Right atrium auricular region (tissue), 2 donors: ENCODE results near the gene UTRN. TPM values are rescaled to one million over a fixed set of nuclear protein-coding genes. Genes with fewer than 3 reads are reported as not detected.

Source experiments
- DNase-seq: peaks from one replicate; pipeline ENCODE4 v3.0.0-alpha.2; 2019; ENCODE audit warnings: low spot score
- H3K27ac ChIP-seq, 2 donors: fragments of 200-600 bp; sonication (generic); 1 replicate in 1 of 2; 2 replicates in 1 of 2; pipeline ENCODE4 v1.5.1; 2016 to 2019
- H3K27me3 ChIP-seq, 2 donors: fragments of 200-600 bp; sonication (generic); one replicate each; pipeline versions ENCODE4 v1.5.1 to v1.6.0; 2017 to 2019
- H3K36me3 ChIP-seq: fragments of 200-600 bp; sonication (generic); one replicate; pipeline ENCODE4 v1.5.1; 2016
- H3K4me1 ChIP-seq, 2 donors: fragments of 200-600 bp; sonication (generic); one replicate each; pipeline versions ENCODE4 v1.5.1 to v1.6.0; 2017 to 2019
- H3K4me3 ChIP-seq, 2 donors: fragments of 200-600 bp; sonication (generic); 1 replicate in 1 of 2; 2 replicates in 1 of 2; pipeline ENCODE4 v1.5.1; 2017 to 2019; ENCODE audit warnings: mild to moderate bottlenecking in 1 of 2, moderate library complexity in 1 of 2
- H3K9me3 ChIP-seq, 2 donors: fragments of 200-600 bp; sonication (generic); one replicate each; pipeline ENCODE4 v1.5.1; 2019
- total RNA-seq, 2 donors: library from RNA; depleted of rRNA; stranded (reverse); fragments of >200 nt; gene quantifications; one replicate each; pipeline ENCODE4 v1.1.0, GENCODE V29; 2016
- TF ChIP-seq, protein P1 (sequence below), 2 donors: fragments of 200-600 bp; sonication (generic); IDR thresholded peaks; one replicate each; pipeline ENCODE4 v1.5.1; 2019; ENCODE audit warnings: antibody characterized with exemption in 2 of 2

UTRN gene
- total RNA-seq: 10 to 100 TPM; 57.5 to 75.8 TPM

DNA sequence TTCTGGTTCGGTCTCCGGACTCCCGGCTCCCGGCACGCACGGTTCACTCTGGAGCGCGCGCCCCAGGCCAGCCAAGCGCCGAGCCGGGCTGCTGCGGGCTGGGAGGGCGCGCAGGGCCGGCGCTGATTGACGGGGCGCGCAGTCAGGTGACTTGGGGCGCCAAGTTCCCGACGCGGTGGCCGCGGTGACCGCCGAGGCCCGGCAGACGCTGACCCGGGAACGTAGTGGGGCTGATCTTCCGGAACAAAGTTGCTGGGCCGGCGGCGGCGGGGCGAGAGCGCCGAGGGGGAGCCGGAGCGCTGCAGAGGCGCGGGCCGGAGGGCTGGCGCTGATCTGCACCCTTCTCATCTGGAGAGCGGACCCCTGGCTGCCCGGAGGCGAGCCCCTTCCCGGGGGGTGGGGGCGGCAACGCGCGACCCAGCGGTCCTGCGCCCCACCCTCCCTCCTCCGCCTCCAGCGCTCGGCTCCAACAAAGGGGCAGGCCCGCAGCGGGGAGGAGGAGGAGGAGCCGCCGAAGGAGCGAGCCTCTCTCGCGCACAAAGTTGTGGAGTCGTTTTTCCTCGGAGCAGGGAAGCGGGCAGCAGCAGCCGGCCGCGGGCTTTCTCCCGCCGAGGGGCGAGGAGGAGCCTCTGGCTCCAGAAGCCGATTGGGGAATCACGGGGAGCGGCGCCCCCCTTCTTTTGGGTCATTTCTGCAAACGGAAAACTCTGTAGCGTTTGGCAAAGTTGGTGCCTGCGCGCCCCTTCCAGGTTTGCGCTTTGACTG, at the start of gene UTRN:
Gene UTRN (plus strand): TSS at position 553 of the 765 bp plus-strand sequence. CDS start 6,494 bp downstream, outside the sequence.
- H3K27ac ChIP-seq: peak within 1 kb of the TSS; percentile 94 to 98
- H3K27me3 ChIP-seq: no peaks in the 10 kb centered on the region
- H3K9me3 ChIP-seq: no peaks in the 10 kb centered on the region

DNA sequence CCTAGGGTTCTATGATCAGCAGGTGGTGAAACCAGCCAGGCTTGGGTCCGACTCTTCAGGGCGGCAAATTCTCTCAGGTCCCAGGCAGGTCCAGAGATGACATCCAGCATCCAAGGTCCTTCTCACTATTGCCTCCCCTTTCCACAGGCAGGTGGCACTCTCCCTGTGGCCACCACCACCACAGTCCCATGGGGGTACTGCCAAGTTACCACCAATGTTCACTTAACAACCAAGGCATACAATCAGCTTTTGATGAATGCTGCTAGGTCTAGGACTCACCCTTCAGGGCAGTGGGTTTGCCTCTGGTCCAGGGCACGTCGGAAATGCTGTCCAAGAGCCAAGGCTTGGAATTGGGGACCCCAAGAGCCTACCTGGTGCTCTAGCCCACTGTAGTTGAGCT, 40.4 kb upstream of the UTRN start:
- no peaks in the 10 kb centered on the region for H3K36me3 ChIP-seq
- no peak overlapping the region for H3K4me3 ChIP-seq
- TF ChIP-seq, protein P1, sequence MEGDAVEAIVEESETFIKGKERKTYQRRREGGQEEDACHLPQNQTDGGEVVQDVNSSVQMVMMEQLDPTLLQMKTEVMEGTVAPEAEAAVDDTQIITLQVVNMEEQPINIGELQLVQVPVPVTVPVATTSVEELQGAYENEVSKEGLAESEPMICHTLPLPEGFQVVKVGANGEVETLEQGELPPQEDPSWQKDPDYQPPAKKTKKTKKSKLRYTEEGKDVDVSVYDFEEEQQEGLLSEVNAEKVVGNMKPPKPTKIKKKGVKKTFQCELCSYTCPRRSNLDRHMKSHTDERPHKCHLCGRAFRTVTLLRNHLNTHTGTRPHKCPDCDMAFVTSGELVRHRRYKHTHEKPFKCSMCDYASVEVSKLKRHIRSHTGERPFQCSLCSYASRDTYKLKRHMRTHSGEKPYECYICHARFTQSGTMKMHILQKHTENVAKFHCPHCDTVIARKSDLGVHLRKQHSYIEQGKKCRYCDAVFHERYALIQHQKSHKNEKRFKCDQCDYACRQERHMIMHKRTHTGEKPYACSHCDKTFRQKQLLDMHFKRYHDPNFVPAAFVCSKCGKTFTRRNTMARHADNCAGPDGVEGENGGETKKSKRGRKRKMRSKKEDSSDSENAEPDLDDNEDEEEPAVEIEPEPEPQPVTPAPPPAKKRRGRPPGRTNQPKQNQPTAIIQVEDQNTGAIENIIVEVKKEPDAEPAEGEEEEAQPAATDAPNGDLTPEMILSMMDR (IDR thresholded peaks at IDR 0.05): no peak
- H3K27ac ChIP-seq: no peak overlapping the region
- H3K4me1 ChIP-seq: no peaks in the 10 kb centered on the region
- no peaks in the 10 kb centered on the region for H3K27me3 ChIP-seq
- H3K9me3 ChIP-seq: peaks cover 0 to 9% of the 10 kb centered on the region in 2 donors
- DNase-seq: no peak

More for the DNA sequence above, at the start of gene UTRN:
- no peaks in the 10 kb centered on the region for H3K36me3 ChIP-seq
- H3K4me3 ChIP-seq: peak within 1 kb of the TSS; percentile 79
- peak; percentile 85 for DNase-seq
- TF ChIP-seq, protein P1 (IDR thresholded peaks at IDR 0.05): no peak
- H3K4me1 ChIP-seq: peaks cover 0 to 18% of the 10 kb centered on the region in 2 donors

DNA sequence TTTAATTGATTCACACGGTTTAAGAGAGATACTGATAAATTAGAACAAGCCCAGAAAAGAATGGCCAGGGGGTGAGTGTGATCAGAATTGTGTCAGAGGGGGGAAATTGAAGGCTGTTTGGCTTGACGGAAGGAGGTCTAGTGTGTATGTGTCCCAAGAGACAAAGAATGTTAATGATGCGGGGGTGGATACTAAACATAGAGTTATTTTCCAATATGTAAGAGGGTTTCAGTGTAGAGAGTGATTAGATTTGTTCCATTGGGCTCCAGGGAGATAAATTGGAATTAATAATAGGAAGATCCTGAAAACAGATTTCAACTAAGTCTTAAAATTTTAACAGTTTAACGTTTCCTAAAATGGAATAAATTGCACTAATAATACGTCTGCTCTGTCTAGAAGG, 38.1 kb upstream of the UTRN start:
- no peaks in the 10 kb centered on the region for H3K36me3 ChIP-seq

DNA sequence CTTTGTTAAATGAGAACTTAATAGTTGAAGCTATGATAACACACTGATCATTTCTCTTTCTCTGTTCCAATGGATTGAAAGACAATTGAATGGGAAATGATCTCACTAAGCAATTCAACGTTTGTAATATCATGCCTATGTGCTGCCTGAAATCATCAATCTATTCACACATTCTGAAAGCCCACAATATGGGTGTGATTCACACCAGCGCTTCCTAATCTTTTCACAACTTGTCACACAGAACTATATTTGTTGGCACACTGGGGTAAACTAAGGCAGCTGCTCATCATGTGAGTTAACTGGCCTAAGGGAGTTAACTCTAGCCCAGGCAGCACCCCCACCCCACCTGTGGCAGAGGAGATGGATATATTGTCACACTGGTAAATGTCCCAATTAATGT, 37.1 kb upstream of the UTRN start:
- Histone ChIP-seq H3K9me3 (peaks cover 0 to 9% of the 10 kb centered on the region in 2 donors), H3K27ac (no peak overlapping the region), H3K4me3 (no peak overlapping the region), H3K36me3 (no peaks in the 10 kb centered on the region), H3K27me3 (no peaks in the 10 kb centered on the region), H3K4me1 (no peaks in the 10 kb centered on the region)
- no peak for DNase-seq
- TF ChIP-seq, protein P1 (IDR thresholded peaks at IDR 0.05): no peak

More for the DNA sequence above, 38.1 kb upstream of the UTRN start:
- H3K9me3 ChIP-seq: peaks cover 0 to 9% of the 10 kb centered on the region in 2 donors
- TF ChIP-seq, protein P1 (IDR thresholded peaks at IDR 0.05): no peak
- no peaks in the 10 kb centered on the region for H3K4me1 ChIP-seq
- H3K4me3 ChIP-seq: no peak overlapping the region
- H3K27me3 ChIP-seq: no peaks in the 10 kb centered on the region
- no peak for DNase-seq
- no peak overlapping the region for H3K27ac ChIP-seq

DNA sequence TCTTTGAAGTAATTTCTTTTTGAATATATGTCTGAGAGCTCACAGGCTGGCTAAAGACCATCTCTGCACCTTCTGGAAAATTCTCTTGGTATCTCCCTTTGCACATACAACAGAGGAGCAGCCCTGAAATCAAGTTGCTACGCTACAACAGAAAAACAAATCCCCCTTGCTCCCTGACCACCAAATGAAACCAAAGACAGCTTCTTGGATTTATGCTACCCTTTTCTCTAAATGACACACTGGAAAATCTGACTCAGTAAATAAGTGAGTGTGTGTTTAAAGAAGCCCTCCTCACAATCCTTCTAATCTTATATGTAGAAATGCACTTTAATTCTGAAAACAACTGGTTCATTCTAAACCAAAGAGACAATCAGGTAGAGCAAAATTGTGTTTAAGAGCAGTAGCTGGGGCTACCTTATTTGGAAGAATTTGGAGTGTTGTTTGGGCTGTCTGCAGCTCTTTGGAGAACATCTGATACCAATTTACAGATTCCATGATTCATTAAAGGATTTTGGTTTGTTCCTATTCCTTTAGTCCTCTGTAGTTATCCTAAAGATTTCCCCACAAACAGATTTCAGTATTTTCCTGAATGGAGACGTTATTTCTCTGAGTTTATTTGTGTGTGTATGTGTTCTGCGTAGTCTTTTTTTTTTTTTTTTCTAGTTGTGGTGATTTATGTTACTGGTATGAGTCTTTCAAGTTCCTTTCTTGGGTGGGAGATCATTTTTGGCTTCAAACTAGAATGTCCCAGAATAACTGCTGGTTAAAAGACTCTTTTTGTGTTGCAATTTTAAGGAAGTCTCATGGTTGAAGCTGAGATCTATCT, 36.4 kb upstream of the UTRN start:
- peak overlapping the region in 1 of 2 donors; percentile 8 for H3K27ac ChIP-seq

More for the DNA sequence above, 36.4 kb upstream of the UTRN start:
- TF ChIP-seq, protein P1 (IDR thresholded peaks at IDR 0.05): no peak
- Histone ChIP-seq H3K9me3 (peaks cover 0 to 9% of the 10 kb centered on the region in 2 donors), H3K4me3 (no peak overlapping the region), H3K27me3 (no peaks in the 10 kb centered on the region), H3K4me1 (no peaks in the 10 kb centered on the region), H3K36me3 (no peaks in the 10 kb centered on the region)
- no peak for DNase-seq
